ENCODE measurements around the gene BRD7.

BRD7 gene

DNA sequence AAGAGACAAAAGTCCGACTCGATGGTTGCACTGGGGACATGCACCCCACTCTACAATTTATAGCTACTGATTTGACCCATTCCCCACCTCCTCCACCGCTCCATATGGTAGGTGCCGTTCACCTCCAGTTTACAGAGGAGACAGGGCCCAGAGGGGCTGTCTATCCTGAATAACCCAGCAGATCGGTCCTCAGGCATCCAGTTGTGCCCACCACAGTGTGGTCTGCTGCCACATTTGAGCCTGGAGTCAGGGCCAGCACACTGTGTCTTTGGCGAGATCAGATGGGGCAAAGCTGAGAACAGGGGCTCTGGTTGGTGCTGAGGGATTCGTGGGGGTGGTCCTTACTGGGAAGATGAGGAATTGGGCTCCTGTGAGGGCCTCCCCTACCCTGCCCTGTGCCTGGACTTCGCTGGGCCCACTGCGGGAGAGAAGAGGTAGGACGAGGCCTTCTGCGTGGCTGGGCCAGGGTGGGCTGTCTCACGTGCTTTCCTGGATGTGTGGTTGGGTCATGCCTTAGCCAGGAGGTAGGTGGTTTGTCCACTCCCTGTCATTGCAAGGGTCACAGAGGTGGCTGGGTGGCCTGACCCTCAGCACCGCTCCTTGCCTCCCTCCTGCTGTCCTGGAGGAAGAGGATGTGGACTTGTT, 99.6 kb downstream of the BRD7 start:
- Histone ChIP-seq H3K4me1 (no peaks in the 10 kb centered on the region), H2AFZ (no peak overlapping the region), H3K79me2 (no peaks in the 10 kb centered on the region), H3K36me3 (ENCODE audit: control insufficient read depth, insufficient read depth, low read length) (no peaks in the 10 kb centered on the region), H3K4me3 (ENCODE audit: low read depth, low read length) (no peak overlapping the region), H3K27ac (no peak overlapping the region), H3K9me3 (ENCODE audit: control insufficient read depth, low read length) (no peaks in the 10 kb centered on the region), H3K9ac (no peak overlapping the region), H3K27me3 (ENCODE audit: control insufficient read depth, insufficient read depth, low read length) (no peaks in the 10 kb centered on the region), H3K4me2 (ENCODE audit: low read length) (no peak overlapping the region)
- TF ChIP-seq, protein P1, sequence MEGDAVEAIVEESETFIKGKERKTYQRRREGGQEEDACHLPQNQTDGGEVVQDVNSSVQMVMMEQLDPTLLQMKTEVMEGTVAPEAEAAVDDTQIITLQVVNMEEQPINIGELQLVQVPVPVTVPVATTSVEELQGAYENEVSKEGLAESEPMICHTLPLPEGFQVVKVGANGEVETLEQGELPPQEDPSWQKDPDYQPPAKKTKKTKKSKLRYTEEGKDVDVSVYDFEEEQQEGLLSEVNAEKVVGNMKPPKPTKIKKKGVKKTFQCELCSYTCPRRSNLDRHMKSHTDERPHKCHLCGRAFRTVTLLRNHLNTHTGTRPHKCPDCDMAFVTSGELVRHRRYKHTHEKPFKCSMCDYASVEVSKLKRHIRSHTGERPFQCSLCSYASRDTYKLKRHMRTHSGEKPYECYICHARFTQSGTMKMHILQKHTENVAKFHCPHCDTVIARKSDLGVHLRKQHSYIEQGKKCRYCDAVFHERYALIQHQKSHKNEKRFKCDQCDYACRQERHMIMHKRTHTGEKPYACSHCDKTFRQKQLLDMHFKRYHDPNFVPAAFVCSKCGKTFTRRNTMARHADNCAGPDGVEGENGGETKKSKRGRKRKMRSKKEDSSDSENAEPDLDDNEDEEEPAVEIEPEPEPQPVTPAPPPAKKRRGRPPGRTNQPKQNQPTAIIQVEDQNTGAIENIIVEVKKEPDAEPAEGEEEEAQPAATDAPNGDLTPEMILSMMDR (IDR thresholded peaks at IDR 0.05), result no peak

DNA sequence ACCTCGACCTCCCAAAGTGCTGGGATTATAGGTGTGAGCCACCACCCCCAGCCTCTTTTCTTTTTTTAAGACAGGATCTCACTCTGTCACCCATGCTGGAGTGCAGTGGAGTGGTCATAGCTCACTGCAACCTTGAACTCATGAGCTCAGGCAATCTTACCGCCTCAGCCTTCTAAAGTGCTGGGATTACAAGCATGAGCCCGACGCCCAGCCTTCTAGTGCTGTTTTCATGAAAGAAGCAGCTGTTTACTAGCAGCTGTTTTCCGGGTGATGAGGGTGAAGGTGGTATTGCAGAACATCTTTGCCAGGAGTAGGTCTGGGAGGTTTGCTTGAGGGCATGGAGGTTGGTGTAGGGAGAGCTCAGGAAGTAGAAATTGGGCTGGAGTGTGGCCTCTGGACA, 100.4 kb downstream of the BRD7 start:
- no peak overlapping the region for H3K4me3 ChIP-seq (ENCODE audit: low read depth, low read length)
- no peaks in the 10 kb centered on the region for H3K4me1 ChIP-seq
- no peak overlapping the region for H2AFZ ChIP-seq
- H3K27ac ChIP-seq, result no peak overlapping the region
- H3K36me3 ChIP-seq (ENCODE audit: control insufficient read depth, insufficient read depth, low read length), result no peaks in the 10 kb centered on the region
- no peak overlapping the region for H3K9ac ChIP-seq
- no peak overlapping the region for H3K4me2 ChIP-seq (ENCODE audit: low read length)
- no peaks in the 10 kb centered on the region for H3K79me2 ChIP-seq
- H3K27me3 ChIP-seq (ENCODE audit: control insufficient read depth, insufficient read depth, low read length), result no peaks in the 10 kb centered on the region
- no peaks in the 10 kb centered on the region for H3K9me3 ChIP-seq (ENCODE audit: control insufficient read depth, low read length)
- TF ChIP-seq, protein P1 (IDR thresholded peaks at IDR 0.05), result no peak

DNA sequence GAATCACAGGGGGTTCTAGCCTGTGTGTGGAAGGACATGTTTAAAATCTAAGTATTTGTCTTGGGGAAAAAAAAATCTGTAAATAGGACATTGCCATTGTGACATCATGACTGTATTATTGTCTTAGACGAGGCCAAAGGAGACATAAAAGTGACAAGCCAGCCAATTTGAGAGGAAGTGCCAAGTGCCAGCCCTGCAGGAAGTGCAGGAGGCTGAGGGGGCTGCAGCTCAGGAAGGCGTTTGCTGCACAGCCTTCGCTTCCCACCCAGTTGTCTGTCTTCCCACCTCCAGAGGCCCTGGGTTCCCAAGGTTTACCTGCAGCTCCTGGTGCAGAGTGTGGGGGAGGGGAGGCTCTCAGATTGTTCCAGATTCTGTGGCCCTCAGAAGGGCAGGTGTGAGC, 101.1 kb downstream of the BRD7 start:
- Histone ChIP-seq H3K4me1 (no peaks in the 10 kb centered on the region), H3K27ac (no peak overlapping the region), H3K9me3 (ENCODE audit: control insufficient read depth, low read length) (no peaks in the 10 kb centered on the region), H3K36me3 (ENCODE audit: control insufficient read depth, insufficient read depth, low read length) (no peaks in the 10 kb centered on the region), H2AFZ (no peak overlapping the region), H3K9ac (no peak overlapping the region), H3K4me3 (ENCODE audit: low read depth, low read length) (no peak overlapping the region), H3K79me2 (no peaks in the 10 kb centered on the region), H3K4me2 (ENCODE audit: low read length) (no peak overlapping the region), H3K27me3 (ENCODE audit: control insufficient read depth, insufficient read depth, low read length) (no peaks in the 10 kb centered on the region)
- TF ChIP-seq, protein P1 (IDR thresholded peaks at IDR 0.05), result no peak

DNA sequence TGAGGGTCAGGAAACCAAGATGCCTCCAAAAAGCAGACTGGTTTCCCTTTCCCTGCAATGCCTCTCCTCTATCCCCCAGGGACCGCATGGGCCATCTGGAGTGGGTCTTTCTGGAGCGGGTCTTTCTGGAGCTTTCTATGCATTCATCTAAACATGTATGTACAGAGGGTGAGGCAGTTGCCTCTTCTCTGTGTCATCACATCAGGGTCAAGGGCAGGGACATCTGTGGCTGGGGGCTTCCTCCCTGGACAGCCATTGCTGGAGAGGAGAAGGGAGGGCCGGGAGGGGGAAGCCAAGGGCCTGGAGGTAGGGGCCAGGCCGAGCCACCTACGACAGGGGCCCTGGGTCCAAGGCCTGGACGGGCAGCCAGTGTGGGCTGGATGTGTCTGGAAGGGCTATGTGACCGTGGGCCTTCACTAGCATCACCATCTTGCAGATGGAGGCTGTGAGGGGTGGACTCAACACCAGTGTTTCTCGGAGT, 101.6 kb downstream of the BRD7 start:
- H3K79me2 ChIP-seq, result no peaks in the 10 kb centered on the region
- TF ChIP-seq, protein P1 (IDR thresholded peaks at IDR 0.05), result no peak
- H3K9ac ChIP-seq, result no peak overlapping the region
- no peaks in the 10 kb centered on the region for H3K36me3 ChIP-seq (ENCODE audit: control insufficient read depth, insufficient read depth, low read length)
- H3K27ac ChIP-seq, result no peak overlapping the region
- no peak overlapping the region for H2AFZ ChIP-seq
- no peaks in the 10 kb centered on the region for H3K9me3 ChIP-seq (ENCODE audit: control insufficient read depth, low read length)
- H3K4me3 ChIP-seq (ENCODE audit: low read depth, low read length), result no peak overlapping the region
- no peak overlapping the region for H3K4me2 ChIP-seq (ENCODE audit: low read length)
- no peaks in the 10 kb centered on the region for H3K4me1 ChIP-seq
- no peaks in the 10 kb centered on the region for H3K27me3 ChIP-seq (ENCODE audit: control insufficient read depth, insufficient read depth, low read length)
